ENCODE results near the gene MOV10L1. TPM values are rescaled to one million over a fixed set of nuclear protein-coding genes. Genes with fewer than 3 reads are reported as not detected.

MOV10L1 gene
- total and polyA plus RNA-seq, 9 of the 15 experiments (the other 6 are each of a cell fraction or from before 2014, with no cell fraction given) = 0.06 to 0.43 (median 0.15) TPM

- TF ChIP-seq DEAF1 (CRISPR knock-in tag; IDR thresholded peaks at IDR 0.05) (no peak), EZH2 (IDR thresholded peaks at IDR 0.05; ENCODE audit: borderline replicate concordance, low read depth, low read length) (no peak), FOS (IDR thresholded peaks at IDR 0.05; ENCODE audit: extremely low read depth, insufficient read length) (peak; percentile 15), POLR2AphosphoS5 (IDR thresholded peaks at IDR 0.05; ENCODE audit: control insufficient read depth, insufficient read depth, low read depth, low read length) (peak; percentile 87), SUPT5H (IDR thresholded peaks at IDR 0.05) (peak; percentile 51; the same call in 1 of the 2 replicates), SAP30 (IDR thresholded peaks at IDR 0.05; ENCODE audit: borderline replicate concordance, insufficient read depth, low read depth, low read length, poor library complexity, severe bottlenecking) (no peak), E2F4 (CRISPR knock-in tag; IDR thresholded peaks at IDR 0.05; ENCODE audit: low read depth) (no peak), ZNF512 (tag; IDR thresholded peaks at IDR 0.05) (no peak), ZNF57 (CRISPR knock-in tag; IDR thresholded peaks at IDR 0.05) (no peak), RHOXF2B (CRISPR knock-in tag; conservative IDR thresholded peaks at IDR 0.05) (no peak), CTBP1 (IDR thresholded peaks at IDR 0.05; ENCODE audit: borderline replicate concordance) (peak; percentile 80; the same call in 1 of the 2 replicates), ETV6 (IDR thresholded peaks at IDR 0.05; ENCODE audit: borderline replicate concordance in 1 of 2, low read depth in 2 of 2, low read length in 1 of 2) (0 out of 4 replicates have a peak, but pooled peaks of 1 of the 2 experiments have one; percentile 68), ETV6 (CRISPR knock-in tag; IDR thresholded peaks at IDR 0.05; ENCODE audit: borderline replicate concordance) (no peak), ZNF146 (CRISPR knock-in tag; IDR thresholded peaks at IDR 0.05; ENCODE audit: unreplicated experiment) (no peak), SOX6 (IDR thresholded peaks at IDR 0.05) (peak; percentile 69; the same call in 1 of the 2 replicates), NFE2 (IDR thresholded peaks at IDR 0.05; ENCODE audit: low read depth) (peak; percentile 72), TAL1 (IDR thresholded peaks at IDR 0.05) (peak; percentile 87), ETS2 (tag; IDR thresholded peaks at IDR 0.05; ENCODE audit: borderline replicate concordance, poor library complexity, severe bottlenecking) (no peak), FOXA3 (CRISPR knock-in tag; conservative IDR thresholded peaks at IDR 0.05 in 1 of 2, IDR thresholded peaks at IDR 0.05 in 1 of 2) (peak in 1 of 2 experiments; percentile 59; a peak in 2 of 4 replicates), POLR2A (conservative IDR thresholded peaks at IDR 0.05) (peak; percentile 65), RBFOX2 (IDR thresholded peaks at IDR 0.05; ENCODE audit: low read depth, low read length) (0 out of 2 replicates have a peak, but pooled peaks have one; percentile 35), RAD51 (IDR thresholded peaks at IDR 0.05; ENCODE audit: borderline replicate concordance, low read depth) (peak; percentile 65; the same call in 1 of the 2 replicates), HEY1 (CRISPR knock-in tag; IDR thresholded peaks at IDR 0.05; ENCODE audit: borderline replicate concordance) (no peak), STAT5B (CRISPR knock-in tag; IDR thresholded peaks at IDR 0.05) (no peak), CBX3 (IDR thresholded peaks at IDR 0.05; ENCODE audit: borderline replicate concordance in 1 of 2, low read length in 2 of 2) (peak in 1 of 2 experiments; percentile 42; a peak in 1 of 3 replicates), ZNF239 (CRISPR knock-in tag; IDR thresholded peaks at IDR 0.05) (no peak)
These were observed 28.9 kb downstream of the MOV10L1 start (continued) for GRCh38 chr22:50118557-50119168.

Measured in K562 (cell line).